GM13977 (cell line): ENCODE data around the gene UNC5A.

Source experiments
- DNase-seq: peaks from one replicate; pipeline ENCODE4 v3.0.0; 2012; ENCODE audit warnings: low spot score
- CTCF ChIP-seq: IDR thresholded peaks from 2 replicates; pipeline ENCODE4 v1.5.1; 2012; ENCODE audit warnings: mild to moderate bottlenecking, control low read depth; ENCODE audit not compliant: insufficient read depth; ENCODE audit errors: extremely low read depth, missing control alignments
- in situ Hi-C: fragments of 300-500 bp; cut with MboI; formaldehyde crosslinking; loops from one replicate; pipeline ENCODE4 v1.12.0; 2022; ENCODE audit warnings: low sequenced_read_pairs, low pct_unique_long_range_greater_than_20kb, mixed read lengths, inconsistent platforms; ENCODE audit not compliant: unreplicated experiment

The UNC5A gene

GRCh38 chr5:176904276-176904675, 93.9 kb downstream of the UNC5A start:
- TF ChIP-seq CTCF, result no peak
- in situ Hi-C loops, result no loop called here
- DNase-seq, result no peak

DNA sequence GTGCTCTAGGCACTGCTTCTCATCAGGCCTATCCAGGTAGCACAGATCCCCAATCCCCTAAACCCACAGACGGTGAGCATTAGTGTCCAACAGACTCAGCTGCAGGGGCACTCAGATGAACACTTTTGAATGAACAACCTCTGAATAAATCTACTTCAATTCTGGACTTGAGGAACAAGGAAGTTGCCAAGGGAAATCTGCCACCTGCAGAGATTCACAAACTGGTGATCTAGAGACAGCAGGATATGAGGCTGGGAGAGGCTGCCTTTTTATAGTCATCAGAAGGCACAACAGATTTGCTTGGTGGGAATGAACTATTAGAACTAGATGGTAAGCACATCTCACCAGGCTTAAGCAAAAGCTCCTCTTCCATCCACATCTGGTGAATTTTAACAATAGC, 95.8 kb downstream of the UNC5A start:
- in situ Hi-C loops, result no loop called here
- DNase-seq, result no peak
- no peak for TF ChIP-seq CTCF

DNA sequence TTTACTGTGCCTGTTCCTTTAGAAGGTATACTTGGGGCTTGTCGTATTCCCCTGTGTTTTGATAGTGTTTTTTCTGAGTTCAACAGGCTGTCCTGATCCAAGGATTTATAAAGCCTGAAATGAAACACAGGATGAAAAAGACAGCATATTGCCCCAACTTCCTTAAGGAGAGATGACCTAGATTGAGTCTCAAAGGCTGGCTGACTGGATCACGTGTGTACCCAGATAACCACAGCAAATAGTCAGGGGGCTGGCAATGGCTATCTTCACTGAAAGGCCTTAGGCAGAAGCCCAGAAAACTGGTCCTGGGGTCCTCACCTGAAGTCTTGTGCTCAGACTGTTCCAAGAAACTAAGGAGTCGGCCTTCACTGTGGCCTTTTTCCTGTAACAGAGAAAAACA, 96.4 kb downstream of the UNC5A start:
- TF ChIP-seq CTCF, result no peak
- in situ Hi-C loops, result no loop called here
- no peak for DNase-seq

DNA sequence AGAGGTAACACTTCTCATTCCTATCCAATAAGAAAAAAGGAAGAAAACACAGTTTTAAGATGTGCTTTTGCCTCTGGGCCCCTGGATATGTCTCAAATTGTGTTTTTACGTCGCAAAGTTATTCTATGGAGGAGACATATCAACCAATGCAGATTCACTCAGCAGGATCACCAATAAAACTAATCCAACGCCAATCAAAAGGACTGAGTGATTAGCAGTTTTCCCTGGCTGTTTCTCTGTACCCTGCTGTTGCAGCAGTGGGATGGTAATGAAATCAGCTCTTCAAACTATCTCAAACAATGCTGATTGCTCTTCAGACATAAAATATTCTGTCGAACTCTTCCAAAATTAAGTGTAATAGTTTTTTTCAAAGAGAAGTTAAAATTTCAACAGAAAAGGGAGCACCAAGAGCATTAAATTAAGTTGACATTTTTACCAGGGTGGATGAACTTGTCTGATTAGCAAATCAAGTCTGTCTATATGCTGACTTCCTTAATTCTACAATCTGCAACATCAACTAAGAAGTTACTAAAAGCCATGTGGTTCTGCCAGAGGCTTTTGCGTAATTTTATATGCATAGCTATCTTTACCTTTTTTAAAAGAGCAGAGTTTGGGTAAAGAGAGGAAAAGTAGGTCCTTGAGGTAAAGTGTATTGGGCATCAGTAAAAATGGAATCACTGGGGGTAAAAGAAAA, 98.5 kb downstream of the UNC5A start:
- no peak for TF ChIP-seq CTCF
- no peak for DNase-seq
- in situ Hi-C loops, result no loop called here

- in situ Hi-C loops, result no loop called here
- DNase-seq, result no peak
These were observed 101.8 kb downstream of the UNC5A start for GRCh38 chr5:176912115-176912514.

DNA sequence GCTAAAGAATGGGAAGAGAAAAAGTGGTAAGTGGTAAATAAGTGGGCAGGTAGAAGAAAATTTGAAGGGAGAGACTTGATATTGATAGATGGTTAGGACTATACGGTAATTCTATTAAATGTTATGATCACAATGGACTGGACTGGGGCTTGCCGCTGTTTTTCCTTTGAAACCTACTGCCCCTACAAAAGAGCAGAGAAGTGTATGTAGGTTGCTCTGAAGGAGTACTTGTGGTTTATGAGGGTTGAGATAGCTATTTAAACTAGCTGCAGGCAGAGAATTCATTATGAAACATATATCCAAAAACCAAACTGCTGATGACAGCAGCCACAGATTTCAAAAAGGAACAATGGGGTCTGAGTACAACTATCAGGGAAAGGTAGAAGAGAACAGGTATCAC, 105.5 kb downstream of the UNC5A start:
- no peak for DNase-seq
- in situ Hi-C loops, result no loop called here
- no peak for TF ChIP-seq CTCF

More at GRCh38 chr5:176912115-176912514, 101.8 kb downstream of the UNC5A start:
- TF ChIP-seq CTCF, result no peak
